GM18519 (cell line): ENCODE measurements around the gene LEKR1.
"Not testable (repeated sequence)": the region's sequence is repeated elsewhere in the genome, so short reads cannot be mapped to it uniquely, and the experiment has no call there.

Experiments used
- ATAC-seq: cut with Tn5 transposase; IDR thresholded peaks from one replicate; pipeline ENCODE4 v1.9.1; 2021; ENCODE audit warnings: mild to moderate bottlenecking, moderate library complexity; ENCODE audit not compliant: unreplicated experiment, low FRiP score

LEKR1 gene

GRCh38 chr3:156897851-156898250 is 71.7 kb downstream of the LEKR1 start:
- not testable (repeated sequence) for ATAC-seq

GRCh38 chr3:156898296-156898880 is 72.2 kb downstream of the LEKR1 start:
- ATAC-seq: no peak

GRCh38 chr3:156899951-156900350 is 73.8 kb downstream of the LEKR1 start:
- no peak for ATAC-seq

GRCh38 chr3:156902916-156903315 is 76.8 kb downstream of the LEKR1 start:
- no peak for ATAC-seq

- ATAC-seq: no peak
Measured at GRCh38 chr3:156906275-156906674, 80.1 kb downstream of the LEKR1 start.

GRCh38 chr3:156908398-156908797 is 82.2 kb downstream of the LEKR1 start:
- ATAC-seq: no peak

GRCh38 chr3:156910022-156910421 is 83.9 kb downstream of the LEKR1 start:
- no peak for ATAC-seq

- not testable (repeated sequence) for ATAC-seq
Measured at GRCh38 chr3:156910831-156911230, 84.7 kb downstream of the LEKR1 start.

- ATAC-seq: not testable (repeated sequence)
Measured at GRCh38 chr3:156914300-156914699, 88.1 kb downstream of the LEKR1 start.

- ATAC-seq: no peak
Measured at GRCh38 chr3:156915372-156915771, 89.2 kb downstream of the LEKR1 start.

GRCh38 chr3:156918746-156919145 is 92.6 kb downstream of the LEKR1 start:
- no peak for ATAC-seq

GRCh38 chr3:156919818-156920217 is 93.7 kb downstream of the LEKR1 start:
- ATAC-seq: no peak

- ATAC-seq: no peak
Measured at GRCh38 chr3:156920399-156920798, 94.2 kb downstream of the LEKR1 start.

- no peak for ATAC-seq
Measured at GRCh38 chr3:156923349-156923748, 97.2 kb downstream of the LEKR1 start.

GRCh38 chr3:156938724-156939123 is 112.6 kb downstream of the LEKR1 start:
- ATAC-seq: no peak

- no peak for ATAC-seq
Measured at GRCh38 chr3:156939315-156939714, 113.2 kb downstream of the LEKR1 start.

- no peak for ATAC-seq
Measured at GRCh38 chr3:156941311-156941710, 115.2 kb downstream of the LEKR1 start.

GRCh38 chr3:156948402-156949210 is 122.5 kb downstream of the LEKR1 start:
- ATAC-seq: no peak

GRCh38 chr3:156952011-156952410 is 125.9 kb downstream of the LEKR1 start:
- no peak for ATAC-seq

- no peak for ATAC-seq
Measured at GRCh38 chr3:156957715-156958114, 131.6 kb downstream of the LEKR1 start.

- ATAC-seq: no peak
Measured at GRCh38 chr3:156963096-156963495, 136.9 kb downstream of the LEKR1 start.

GRCh38 chr3:156964577-156964976 is 138.4 kb downstream of the LEKR1 start:
- ATAC-seq: no peak
